HG03354 (cell line): ENCODE results near the gene MMRN1.

Experiments
- ATAC-seq: cut with Tn5 transposase; IDR thresholded peaks from one replicate; pipeline ENCODE4 v1.9.1; 2021; ENCODE audit warnings: mild to moderate bottlenecking; ENCODE audit not compliant: unreplicated experiment, poor library complexity, severe bottlenecking

Gene MMRN1

GRCh38 chr4:89906316-89906715 is 11.7 kb downstream of the MMRN1 start:
- ATAC-seq = no peak

- ATAC-seq = no peak
Measured at GRCh38 chr4:89906777-89907521, 12.3 kb downstream of the MMRN1 start.

GRCh38 chr4:89909889-89910288 is 15.2 kb downstream of the MMRN1 start:
- no peak for ATAC-seq

- no peak for ATAC-seq
Measured at GRCh38 chr4:89913623-89914022, 19.0 kb downstream of the MMRN1 start.

- ATAC-seq = no peak
Measured at GRCh38 chr4:89914609-89915550, 20.2 kb downstream of the MMRN1 start.

GRCh38 chr4:89915937-89916336 is 21.3 kb downstream of the MMRN1 start:
- no peak for ATAC-seq

- no peak for ATAC-seq
Measured at GRCh38 chr4:89922848-89923416, 28.3 kb downstream of the MMRN1 start.

- ATAC-seq = peak; percentile 24
Measured at GRCh38 chr4:89928838-89929237, 34.2 kb downstream of the MMRN1 start.

- ATAC-seq = peak; percentile 94
Measured at GRCh38 chr4:89929425-89930159, 34.9 kb downstream of the MMRN1 start.

GRCh38 chr4:89939546-89939945 is 44.9 kb downstream of the MMRN1 start:
- no peak for ATAC-seq

GRCh38 chr4:89939994-89940393 is 45.3 kb downstream of the MMRN1 start:
- no peak for ATAC-seq

GRCh38 chr4:89942811-89943210 is 48.2 kb downstream of the MMRN1 start:
- ATAC-seq = no peak

- ATAC-seq = no peak
Measured at GRCh38 chr4:89949782-89950387, 55.2 kb downstream of the MMRN1 start.

- ATAC-seq = no peak
Measured at GRCh38 chr4:89952458-89952857, 57.8 kb downstream of the MMRN1 start.

GRCh38 chr4:89954906-89955695 is 60.4 kb downstream of the MMRN1 start:
- no peak for ATAC-seq

- no peak for ATAC-seq
Measured at GRCh38 chr4:89957046-89957926, 62.6 kb downstream of the MMRN1 start.

- ATAC-seq = no peak
Measured at GRCh38 chr4:89981789-89982334, 87.2 kb downstream of the MMRN1 start.

- ATAC-seq = no peak
Measured at GRCh38 chr4:89988268-89988667, 93.6 kb downstream of the MMRN1 start.
